Gastroesophageal sphincter (tissue), 3 donors: Measurements from ENCODE around the gene TIPRL.

Experiments
- CTCF ChIP-seq, 4 experiments: fragments of 200-600 bp in 2 of 4; fragments of 450-650 bp in 2 of 4; sonication (generic) in 1 of 4; IDR thresholded peaks; one replicate each; pipeline ENCODE4 v1.5.1; 2017 to 2019; ENCODE audit warnings: antibody characterized with exemption in 4 of 4, mild to moderate bottlenecking in 2 of 4, moderate library complexity in 2 of 4
- EP300 ChIP-seq: sonication (generic); formaldehyde crosslinking; IDR thresholded peaks from one replicate; pipeline ENCODE4 v1.6.1; 2017; ENCODE audit warnings: antibody characterized with exemption, mild to moderate bottlenecking

- TF ChIP-seq EP300 (no peak), CTCF (IDR thresholded peaks at IDR 0.05) (no peak)
These were observed 14.0 kb upstream of the TIPRL start for GRCh38 chr1:168164771-168165170.
